HG02943 (cell line): ENCODE results near the gene MED25.
A peak's percentile ranks its signal among the peaks of the same experiment; 100 is the strongest.

ENCODE experiments used
- ATAC-seq: cut with Tn5 transposase; IDR thresholded peaks from one replicate; pipeline ENCODE4 v1.9.1; 2021; ENCODE audit warnings: mild to moderate bottlenecking, low read depth, moderate library complexity; ENCODE audit not compliant: unreplicated experiment

Gene MED25

GRCh38 chr19:49817964-49818648 lies at the start of gene MED25:
Gene MED25, plus strand, starts transcription at chr19:49818289. Its CDS starts 53 bp downstream, at chr19:49818342.
- ATAC-seq, result peak; percentile 67

- ATAC-seq, result no peak
Measured at GRCh38 chr19:49770529-49770928, 47.6 kb upstream of the MED25 start.

- no peak for ATAC-seq
Measured at GRCh38 chr19:49771674-49772139, 46.4 kb upstream of the MED25 start.

GRCh38 chr19:49772850-49773432 lies 45.1 kb upstream of the MED25 start:
- ATAC-seq, result no peak

GRCh38 chr19:49773663-49774350 lies 44.3 kb upstream of the MED25 start:
- no peak for ATAC-seq

GRCh38 chr19:49774969-49775368 lies 43.1 kb upstream of the MED25 start:
- no peak for ATAC-seq

GRCh38 chr19:49775742-49776370 lies 42.2 kb upstream of the MED25 start:
- ATAC-seq, result no peak

- no peak for ATAC-seq
Measured at GRCh38 chr19:49776371-49776764, 41.7 kb upstream of the MED25 start.

GRCh38 chr19:49779731-49780555 lies 38.1 kb upstream of the MED25 start:
- ATAC-seq, result no peak

GRCh38 chr19:49780861-49781260 lies 37.2 kb upstream of the MED25 start:
- ATAC-seq, result no peak

GRCh38 chr19:49781394-49781793 lies 36.7 kb upstream of the MED25 start:
- ATAC-seq, result no peak

GRCh38 chr19:49782515-49782914 lies 35.6 kb upstream of the MED25 start:
- ATAC-seq, result no peak

GRCh38 chr19:49786376-49786820 lies 31.7 kb upstream of the MED25 start:
- ATAC-seq, result no peak

- no peak for ATAC-seq
Measured at GRCh38 chr19:49787746-49788145, 30.3 kb upstream of the MED25 start.

GRCh38 chr19:49788857-49789256 lies 29.2 kb upstream of the MED25 start:
- no peak for ATAC-seq

GRCh38 chr19:49790866-49791265 lies 27.2 kb upstream of the MED25 start:
- ATAC-seq, result no peak

GRCh38 chr19:49791776-49792445 lies 26.2 kb upstream of the MED25 start:
- no peak for ATAC-seq

- ATAC-seq, result no peak
Measured at GRCh38 chr19:49792829-49793560, 25.1 kb upstream of the MED25 start.

GRCh38 chr19:49793561-49793840 lies 24.6 kb upstream of the MED25 start:
- no peak for ATAC-seq
